ENCODE results near the gene CD276. TPM values are rescaled to one million over a fixed set of nuclear protein-coding genes. Genes with fewer than 3 reads are reported as not detected.

Gene CD276
- polyA plus RNA-seq, 1 donor from 2014 or later = 70.4 TPM

DNA sequence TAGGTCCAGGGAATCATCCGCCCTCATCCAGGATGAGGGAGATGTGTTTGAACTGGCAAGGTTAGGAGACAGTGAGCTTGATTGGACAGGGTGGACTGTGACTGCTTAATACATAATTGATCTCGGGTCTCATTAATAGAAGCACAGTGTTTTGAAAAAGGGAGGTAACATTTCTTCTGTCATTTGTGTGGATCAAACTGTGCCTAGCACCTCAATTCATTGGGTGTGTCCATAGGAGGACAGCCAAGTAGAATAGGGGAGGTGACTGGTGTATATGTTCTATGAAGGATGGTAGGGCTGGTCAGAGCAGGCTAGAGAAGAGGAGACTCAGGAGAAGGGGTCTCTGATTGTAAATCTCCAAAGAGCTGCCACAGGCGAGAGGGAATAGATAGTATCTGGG, 71.8 kb downstream of the CD276 start:
- Histone ChIP-seq H3K9me3 (ENCODE audit: low read length) (no peaks in the 10 kb centered on the region), H3K4me3 (ENCODE audit: low read length) (no peak overlapping the region), H4K20me1 (ENCODE audit: insufficient read depth) (no peaks in the 10 kb centered on the region), H3K27me3 (ENCODE audit: insufficient read depth, low read depth, low read length) (peaks cover 15% of the 10 kb centered on the region), H2AFZ (ENCODE audit: low read depth, low read length) (no peak overlapping the region), H3K27ac (ENCODE audit: low read length) (no peak overlapping the region), H3K4me2 (ENCODE audit: low read length) (no peak overlapping the region), H3K9me2 (ENCODE audit: insufficient read depth, low read length) (no peaks in the 10 kb centered on the region), H3F3A (ENCODE audit: insufficient read depth, low read length, poor library complexity, severe bottlenecking) (no peaks in the 10 kb centered on the region), H3K9ac (ENCODE audit: low read length) (no peak overlapping the region), H3K79me2 (replicated peaks; ENCODE audit: insufficient read depth, low read length) (no peaks in the 10 kb centered on the region), H3K36me3 (ENCODE audit: insufficient read depth, low read length) (no peaks in the 10 kb centered on the region)
- TF ChIP-seq SMC3 (conservative IDR thresholded peaks at IDR 0.05; ENCODE audit: poor library complexity) (no peak), CTCF (IDR thresholded peaks at IDR 0.05; ENCODE audit: poor library complexity, severe bottlenecking) (no peak), RAD21 (conservative IDR thresholded peaks at IDR 0.05) (no peak), EP300 (conservative IDR thresholded peaks at IDR 0.05; ENCODE audit: poor library complexity, severe bottlenecking) (no peak), POLR2AphosphoS5 (IDR thresholded peaks at IDR 0.05) (no peak), MXI1 (conservative IDR thresholded peaks at IDR 0.05; ENCODE audit: poor library complexity, severe bottlenecking) (no peak), TAF1 (IDR thresholded peaks at IDR 0.05; ENCODE audit: low read depth) (no peak), EZH2 (IDR thresholded peaks at IDR 0.05; ENCODE audit: borderline replicate concordance, insufficient read depth, low read length, poor library complexity, severe bottlenecking) (no peak)
- TF ChIP-seq, protein P1, sequence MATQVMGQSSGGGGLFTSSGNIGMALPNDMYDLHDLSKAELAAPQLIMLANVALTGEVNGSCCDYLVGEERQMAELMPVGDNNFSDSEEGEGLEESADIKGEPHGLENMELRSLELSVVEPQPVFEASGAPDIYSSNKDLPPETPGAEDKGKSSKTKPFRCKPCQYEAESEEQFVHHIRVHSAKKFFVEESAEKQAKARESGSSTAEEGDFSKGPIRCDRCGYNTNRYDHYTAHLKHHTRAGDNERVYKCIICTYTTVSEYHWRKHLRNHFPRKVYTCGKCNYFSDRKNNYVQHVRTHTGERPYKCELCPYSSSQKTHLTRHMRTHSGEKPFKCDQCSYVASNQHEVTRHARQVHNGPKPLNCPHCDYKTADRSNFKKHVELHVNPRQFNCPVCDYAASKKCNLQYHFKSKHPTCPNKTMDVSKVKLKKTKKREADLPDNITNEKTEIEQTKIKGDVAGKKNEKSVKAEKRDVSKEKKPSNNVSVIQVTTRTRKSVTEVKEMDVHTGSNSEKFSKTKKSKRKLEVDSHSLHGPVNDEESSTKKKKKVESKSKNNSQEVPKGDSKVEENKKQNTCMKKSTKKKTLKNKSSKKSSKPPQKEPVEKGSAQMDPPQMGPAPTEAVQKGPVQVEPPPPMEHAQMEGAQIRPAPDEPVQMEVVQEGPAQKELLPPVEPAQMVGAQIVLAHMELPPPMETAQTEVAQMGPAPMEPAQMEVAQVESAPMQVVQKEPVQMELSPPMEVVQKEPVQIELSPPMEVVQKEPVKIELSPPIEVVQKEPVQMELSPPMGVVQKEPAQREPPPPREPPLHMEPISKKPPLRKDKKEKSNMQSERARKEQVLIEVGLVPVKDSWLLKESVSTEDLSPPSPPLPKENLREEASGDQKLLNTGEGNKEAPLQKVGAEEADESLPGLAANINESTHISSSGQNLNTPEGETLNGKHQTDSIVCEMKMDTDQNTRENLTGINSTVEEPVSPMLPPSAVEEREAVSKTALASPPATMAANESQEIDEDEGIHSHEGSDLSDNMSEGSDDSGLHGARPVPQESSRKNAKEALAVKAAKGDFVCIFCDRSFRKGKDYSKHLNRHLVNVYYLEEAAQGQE (IDR thresholded peaks at IDR 0.05; ENCODE audit: borderline replicate concordance) = no peak

DNA sequence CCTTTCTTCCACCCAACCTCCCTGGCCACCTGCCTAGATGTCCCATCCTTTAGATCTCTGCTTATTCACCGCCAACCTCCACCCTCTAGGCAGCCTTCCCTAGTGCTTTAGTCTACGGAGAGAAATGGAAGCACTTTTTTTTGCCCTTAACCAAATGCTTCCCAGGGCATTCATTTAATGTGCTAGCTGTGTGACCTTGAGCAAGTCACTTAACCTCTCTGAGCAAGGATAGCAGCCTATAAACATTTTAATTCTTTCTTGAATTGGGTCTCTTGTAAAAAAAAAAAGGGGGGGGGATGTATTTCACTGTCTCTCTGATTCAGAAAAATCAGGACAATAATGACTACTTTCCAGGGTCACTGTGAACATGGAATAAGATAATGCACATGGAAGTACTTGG, 72.2 kb downstream of the CD276 start:
- Histone ChIP-seq H4K20me1 (ENCODE audit: insufficient read depth) (no peaks in the 10 kb centered on the region), H3K9me2 (ENCODE audit: insufficient read depth, low read length) (no peaks in the 10 kb centered on the region), H3K27ac (ENCODE audit: low read length) (no peak overlapping the region), H3K79me2 (replicated peaks; ENCODE audit: insufficient read depth, low read length) (no peaks in the 10 kb centered on the region), H3K4me3 (ENCODE audit: low read length) (no peak overlapping the region), H3K4me2 (ENCODE audit: low read length) (no peak overlapping the region), H3K36me3 (ENCODE audit: insufficient read depth, low read length) (no peaks in the 10 kb centered on the region), H3F3A (ENCODE audit: insufficient read depth, low read length, poor library complexity, severe bottlenecking) (no peaks in the 10 kb centered on the region), H3K9ac (ENCODE audit: low read length) (no peak overlapping the region), H2AFZ (ENCODE audit: low read depth, low read length) (no peak overlapping the region), H3K27me3 (ENCODE audit: insufficient read depth, low read depth, low read length) (peaks cover 15% of the 10 kb centered on the region), H3K9me3 (ENCODE audit: low read length) (no peaks in the 10 kb centered on the region)
- TF ChIP-seq, protein P1 (IDR thresholded peaks at IDR 0.05; ENCODE audit: borderline replicate concordance) = no peak
- no peak for TF ChIP-seq EZH2 (IDR thresholded peaks at IDR 0.05; ENCODE audit: borderline replicate concordance, insufficient read depth, low read length, poor library complexity, severe bottlenecking)
- TF ChIP-seq SMC3 (conservative IDR thresholded peaks at IDR 0.05; ENCODE audit: poor library complexity) = no peak
- TF ChIP-seq EP300 (conservative IDR thresholded peaks at IDR 0.05; ENCODE audit: poor library complexity, severe bottlenecking) = no peak
- TF ChIP-seq CTCF (IDR thresholded peaks at IDR 0.05; ENCODE audit: poor library complexity, severe bottlenecking) = no peak
- no peak for TF ChIP-seq POLR2AphosphoS5 (IDR thresholded peaks at IDR 0.05)
- no peak for TF ChIP-seq TAF1 (IDR thresholded peaks at IDR 0.05; ENCODE audit: low read depth)
- no peak for TF ChIP-seq MXI1 (conservative IDR thresholded peaks at IDR 0.05; ENCODE audit: poor library complexity, severe bottlenecking)
- TF ChIP-seq RAD21 (conservative IDR thresholded peaks at IDR 0.05) = no peak
